WI38 (cell line): ENCODE measurements around the gene DISC1.

Experiments
- H3K4me3 ChIP-seq: 2 replicates; pipeline ENCODE4 v1.5.1; 2011; ENCODE audit warnings: low read depth, mild to moderate bottlenecking, control low read depth, low read length
- CTCF ChIP-seq: IDR thresholded peaks from 2 replicates; pipeline ENCODE4 v1.5.1; 2012; ENCODE audit warnings: low read depth, mild to moderate bottlenecking, control low read depth, low read length

Gene DISC1

GRCh38 chr1:231973830-231974229 lies 347.2 kb downstream of the DISC1 start:
- no peak for TF ChIP-seq CTCF
- no peak overlapping the region for H3K4me3 ChIP-seq

- H3K4me3 ChIP-seq = no peak overlapping the region
- no peak for TF ChIP-seq CTCF
These were observed 349.6 kb downstream of the DISC1 start for GRCh38 chr1:231976231-231976630.

GRCh38 chr1:231981675-231982074 lies 355.1 kb downstream of the DISC1 start:
- H3K4me3 ChIP-seq = no peak overlapping the region
- TF ChIP-seq CTCF = no peak

GRCh38 chr1:231982871-231983587 lies 356.4 kb downstream of the DISC1 start:
- no peak for TF ChIP-seq CTCF
- H3K4me3 ChIP-seq = no peak overlapping the region

- TF ChIP-seq CTCF = no peak
- H3K4me3 ChIP-seq = no peak overlapping the region
These were observed 357.1 kb downstream of the DISC1 start for GRCh38 chr1:231983588-231984193.

GRCh38 chr1:231985296-231986023 lies 358.9 kb downstream of the DISC1 start:
- H3K4me3 ChIP-seq = no peak overlapping the region
- no peak for TF ChIP-seq CTCF
